ENCODE data around the gene MYZAP. TPM values are rescaled to one million over a fixed set of nuclear protein-coding genes. Genes with fewer than 3 reads are reported as not detected.

MYZAP gene
- total and polyA plus RNA-seq, 9 of the 15 experiments (the other 6 are each of a cell fraction or from before 2014, with no cell fraction given) = 0.03 TPM; not detected in 8

GRCh38 chr15:57605491-57605890 is 13.8 kb downstream of the MYZAP start:
- intact Hi-C loops (cut with micrococcal nuclease) = no loop called here
- FAIRE-seq (no peak), ATAC-seq (no peak), DNase-seq (ENCODE audit: extremely low read depth in 1 of 4, low spot score in 3 of 4) (no peak)
- no peak overlapping the region for H2AFZ ChIP-seq (ENCODE audit: low read depth, low read length)
- H3K4me2 ChIP-seq (ENCODE audit: insufficient read depth, low read length) = no peak overlapping the region
- no peak overlapping the region for H3K27ac ChIP-seq (ENCODE audit: extremely low read depth, low read depth, low read length)
- no peaks in the 10 kb centered on the region for H3K36me3 ChIP-seq (ENCODE audit: control insufficient read depth, insufficient read depth, low read length)
- POLR2A ChIA-PET = no interaction called here
- no peak overlapping the region for H3K9ac ChIP-seq (ENCODE audit: insufficient read depth in 1 of 2, low read depth in 2 of 2, low read length in 2 of 2)
- in situ Hi-C loops (cut with MboI) = no loop called here
- TF ChIP-seq ZNF589 (CRISPR knock-in tag; IDR thresholded peaks at IDR 0.05; ENCODE audit: low read depth) = no peak
- TF ChIP-seq C11orf30 (IDR thresholded peaks at IDR 0.05; ENCODE audit: low read depth) = peak; percentile 31
- no peak for TF ChIP-seq ZNF830 (CRISPR knock-in tag; IDR thresholded peaks at IDR 0.05)
- TF ChIP-seq KHSRP (IDR thresholded peaks at IDR 0.05) = no peak
- TF ChIP-seq MAFG (tag; conservative IDR thresholded peaks at IDR 0.05) = 0 out of 2 replicates have a peak, but pooled peaks have one; percentile 27
- no peak for TF ChIP-seq FOXA3 (CRISPR knock-in tag; conservative IDR thresholded peaks at IDR 0.05 in 1 of 2, IDR thresholded peaks at IDR 0.05 in 1 of 2)
- no peak for TF ChIP-seq ZNF699 (CRISPR knock-in tag; IDR thresholded peaks at IDR 0.05; ENCODE audit: insufficient replicate concordance)
- no peak for TF ChIP-seq SFPQ (IDR thresholded peaks at IDR 0.05; ENCODE audit: low read depth, low read length)
- peak; percentile 59 for TF ChIP-seq ZNF316 (IDR thresholded peaks at IDR 0.05)
- H3K27me3 ChIP-seq (ENCODE audit: control insufficient read depth in 2 of 2, insufficient read depth in 2 of 2, low read length in 2 of 2) = peaks cover 15 to 47% of the 10 kb centered on the region in 2 experiments
- BruUV-seq (replicated peaks) = no TSS peak
- H3K4me3 ChIP-seq = no peak overlapping the region
- H3K9me3 ChIP-seq (replicated peaks; ENCODE audit: control insufficient read depth, insufficient read depth, low read depth, low read length) = no peaks in the 10 kb centered on the region
- CTCF ChIA-PET (ENCODE audit: low intra/inter-chr PET ratio) = no interaction called here
- H3K4me1 ChIP-seq (replicated peaks in 1 of 2; ENCODE audit: control insufficient read depth in 2 of 2, insufficient read depth in 2 of 2, low read length in 2 of 2) = no peaks in the 10 kb centered on the region
- no peaks in the 10 kb centered on the region for H4K20me1 ChIP-seq (replicated peaks; ENCODE audit: control insufficient read depth, insufficient read depth, low read length)
- no peaks in the 10 kb centered on the region for H3K79me2 ChIP-seq (ENCODE audit: control insufficient read depth, insufficient read depth, low read length)
- 0% methylated on average over 1 of the region's 1 CpG for WGBS (ENCODE audit: insufficient coverage, low coverage, missing lambda C conversion rate)
- no peaks in the 10 kb centered on the region for H3K9me1 ChIP-seq (ENCODE audit: control insufficient read depth, insufficient read depth, low read length)
